Measurements from ENCODE around the gene TTC28. TPM values are rescaled to one million over a fixed set of nuclear protein-coding genes. Genes with fewer than 3 reads are reported as not detected.
A peak's percentile ranks its signal among the peaks of the same experiment; 100 is the strongest.

The TTC28 gene
- total RNA-seq, 1 donor, result 55.8 TPM

DNA sequence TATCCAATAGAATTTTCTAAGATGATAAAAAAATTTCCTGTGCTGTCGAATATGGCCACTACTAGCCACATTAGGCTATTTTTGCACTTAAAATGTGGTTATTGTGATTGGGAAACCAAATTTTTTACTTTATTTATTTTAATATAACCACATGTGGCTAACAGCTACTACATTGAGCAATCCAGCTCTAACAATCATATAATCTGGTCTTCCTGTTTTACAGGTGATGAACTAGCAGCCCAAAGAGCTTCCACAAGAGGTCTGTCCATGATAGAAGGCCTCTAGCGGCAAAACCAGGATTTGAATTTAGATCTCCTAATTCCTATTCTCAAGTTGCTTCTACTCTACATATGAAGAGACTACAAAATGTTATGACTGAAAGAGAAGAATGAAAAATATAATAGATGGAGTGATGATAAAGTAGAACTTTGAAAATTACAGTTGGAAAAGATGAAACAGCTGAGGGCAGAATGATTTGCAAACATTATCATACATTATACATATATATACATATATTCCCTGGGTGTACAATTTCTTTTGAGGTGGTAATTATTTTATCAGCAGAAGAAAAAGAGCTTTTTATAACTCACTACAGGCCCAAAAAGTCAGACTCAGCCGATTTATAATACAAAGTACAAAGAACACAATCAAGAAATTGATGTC, 397.1 kb downstream of the TTC28 start:
- H3K4me3 ChIP-seq (ENCODE audit: low read depth, low read length), result no peak overlapping the region
- peak; percentile 60 for DNase-seq (ENCODE audit: low read depth)
- TF ChIP-seq, protein P1, sequence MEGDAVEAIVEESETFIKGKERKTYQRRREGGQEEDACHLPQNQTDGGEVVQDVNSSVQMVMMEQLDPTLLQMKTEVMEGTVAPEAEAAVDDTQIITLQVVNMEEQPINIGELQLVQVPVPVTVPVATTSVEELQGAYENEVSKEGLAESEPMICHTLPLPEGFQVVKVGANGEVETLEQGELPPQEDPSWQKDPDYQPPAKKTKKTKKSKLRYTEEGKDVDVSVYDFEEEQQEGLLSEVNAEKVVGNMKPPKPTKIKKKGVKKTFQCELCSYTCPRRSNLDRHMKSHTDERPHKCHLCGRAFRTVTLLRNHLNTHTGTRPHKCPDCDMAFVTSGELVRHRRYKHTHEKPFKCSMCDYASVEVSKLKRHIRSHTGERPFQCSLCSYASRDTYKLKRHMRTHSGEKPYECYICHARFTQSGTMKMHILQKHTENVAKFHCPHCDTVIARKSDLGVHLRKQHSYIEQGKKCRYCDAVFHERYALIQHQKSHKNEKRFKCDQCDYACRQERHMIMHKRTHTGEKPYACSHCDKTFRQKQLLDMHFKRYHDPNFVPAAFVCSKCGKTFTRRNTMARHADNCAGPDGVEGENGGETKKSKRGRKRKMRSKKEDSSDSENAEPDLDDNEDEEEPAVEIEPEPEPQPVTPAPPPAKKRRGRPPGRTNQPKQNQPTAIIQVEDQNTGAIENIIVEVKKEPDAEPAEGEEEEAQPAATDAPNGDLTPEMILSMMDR (IDR thresholded peaks at IDR 0.05; ENCODE audit: insufficient read depth, low read length), result no peak

DNA sequence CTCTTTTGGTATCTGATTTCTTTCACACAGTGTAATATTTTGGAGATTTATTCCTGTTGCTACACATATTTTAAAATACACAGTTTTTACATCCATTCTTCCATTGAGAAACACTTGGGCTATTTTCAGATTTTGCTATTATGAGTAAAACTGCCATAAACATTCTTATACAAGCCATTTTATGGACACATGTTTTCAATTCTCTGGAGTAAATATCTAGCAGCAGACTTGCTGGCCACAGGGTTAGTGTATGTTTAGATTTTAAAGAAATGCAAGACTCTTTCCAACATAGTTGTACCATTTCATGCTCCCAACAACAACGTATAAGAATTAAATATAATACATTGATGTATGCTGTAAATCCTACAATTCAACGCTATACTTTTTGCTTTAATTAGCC, 399.8 kb downstream of the TTC28 start:
- peak; percentile 15 for DNase-seq (ENCODE audit: low read depth)
- H3K4me3 ChIP-seq (ENCODE audit: low read depth, low read length), result no peak overlapping the region
- TF ChIP-seq, protein P1 (IDR thresholded peaks at IDR 0.05; ENCODE audit: insufficient read depth, low read length), result no peak

GRCh38 chr22:28269277-28269676, 410.4 kb downstream of the TTC28 start:
- no peak overlapping the region for H3K4me3 ChIP-seq (ENCODE audit: low read depth, low read length)
- no peak for DNase-seq (ENCODE audit: low read depth)

DNA sequence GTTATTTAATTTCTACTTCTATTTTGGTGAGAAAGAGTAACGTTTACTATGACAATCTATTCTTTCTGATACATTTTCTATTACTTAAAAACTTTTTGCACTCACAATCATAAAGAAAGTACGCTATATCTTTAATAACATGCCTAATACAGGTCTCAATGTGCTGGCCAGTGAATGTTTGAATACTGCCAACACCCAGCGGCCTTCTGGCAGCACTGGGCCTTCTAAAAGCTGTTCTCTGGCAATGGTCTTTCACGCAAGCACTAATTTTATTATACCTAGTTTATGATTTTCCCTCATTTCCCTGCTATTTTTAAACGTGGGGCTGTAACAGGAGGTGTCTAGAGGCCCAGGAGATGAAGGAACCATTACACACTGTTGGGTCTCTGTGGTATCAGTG, 410.8 kb downstream of the TTC28 start:
- DNase-seq (ENCODE audit: low read depth), result peak; percentile 19
- H3K4me3 ChIP-seq (ENCODE audit: low read depth, low read length), result no peak overlapping the region
- TF ChIP-seq, protein P1 (IDR thresholded peaks at IDR 0.05; ENCODE audit: insufficient read depth, low read length), result no peak

More at GRCh38 chr22:28269277-28269676, 410.4 kb downstream of the TTC28 start:
- TF ChIP-seq, protein P1 (IDR thresholded peaks at IDR 0.05; ENCODE audit: insufficient read depth, low read length), result no peak

GRCh38 chr22:28268171-28268570, 411.5 kb downstream of the TTC28 start:
- TF ChIP-seq, protein P1 (IDR thresholded peaks at IDR 0.05; ENCODE audit: insufficient read depth, low read length), result no peak
- DNase-seq (ENCODE audit: low read depth), result no peak
- no peak overlapping the region for H3K4me3 ChIP-seq (ENCODE audit: low read depth, low read length)

DNA sequence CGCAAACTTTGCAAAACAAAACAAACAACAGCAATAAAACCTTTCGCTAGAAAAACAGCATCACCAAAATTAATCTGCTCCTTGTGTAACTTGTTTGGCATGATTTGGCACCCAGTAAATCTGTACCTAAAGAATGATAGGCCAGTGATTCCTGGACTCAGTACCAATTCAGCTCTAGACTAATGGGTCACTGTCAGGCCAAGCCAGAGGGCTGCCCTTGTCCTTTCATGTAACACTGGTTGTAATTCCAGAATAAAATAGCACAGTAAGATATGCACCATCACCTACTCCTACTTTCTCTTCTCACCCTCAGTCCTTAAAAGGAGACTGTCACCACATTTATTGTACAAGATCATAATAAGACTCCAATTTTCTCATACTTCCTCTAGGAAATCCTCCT, 419.0 kb downstream of the TTC28 start:
- H3K4me3 ChIP-seq (ENCODE audit: low read depth, low read length), result no peak overlapping the region
- DNase-seq (ENCODE audit: low read depth), result no peak
- TF ChIP-seq, protein P1 (IDR thresholded peaks at IDR 0.05; ENCODE audit: insufficient read depth, low read length), result no peak

Measured in fibroblast of the aortic adventitia (primary cell).